GM13977 (cell line): Measurements from ENCODE around the gene DHX58.

Experiments
- DNase-seq: peaks from one replicate; pipeline ENCODE4 v3.0.0; 2012; ENCODE audit warnings: low spot score
- in situ Hi-C: fragments of 300-500 bp; cut with MboI; formaldehyde crosslinking; loops from one replicate; pipeline ENCODE4 v1.12.0; 2022; ENCODE audit warnings: low sequenced_read_pairs, low pct_unique_long_range_greater_than_20kb, mixed read lengths, inconsistent platforms; ENCODE audit not compliant: unreplicated experiment
- TF ChIP-seq, protein P1 (sequence below): IDR thresholded peaks from 2 replicates; pipeline ENCODE4 v1.5.1; 2012; ENCODE audit warnings: mild to moderate bottlenecking, control low read depth; ENCODE audit not compliant: insufficient read depth; ENCODE audit errors: extremely low read depth, missing control alignments

Gene DHX58

DNA sequence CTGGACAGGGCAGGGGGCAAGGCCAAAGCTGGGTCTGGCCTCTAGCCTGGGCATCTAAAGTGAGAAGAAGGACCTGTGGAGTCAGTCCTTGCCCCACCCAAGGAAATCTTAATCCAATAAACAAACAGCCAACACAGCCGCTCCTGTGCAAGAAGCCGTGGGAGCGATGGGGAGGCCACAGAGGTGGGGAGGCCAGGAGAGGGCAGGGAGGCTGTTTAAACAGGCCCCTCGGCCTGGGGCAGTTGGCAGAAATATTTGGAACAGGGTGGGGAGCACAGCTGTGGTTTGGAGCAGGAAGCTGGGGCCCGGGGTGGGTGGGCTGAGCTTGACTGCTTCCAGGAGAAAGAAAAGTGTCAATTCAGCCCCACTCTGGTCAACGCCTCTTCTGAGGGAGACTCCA is 19.6 kb downstream of the DHX58 start:
- TF ChIP-seq, protein P1, sequence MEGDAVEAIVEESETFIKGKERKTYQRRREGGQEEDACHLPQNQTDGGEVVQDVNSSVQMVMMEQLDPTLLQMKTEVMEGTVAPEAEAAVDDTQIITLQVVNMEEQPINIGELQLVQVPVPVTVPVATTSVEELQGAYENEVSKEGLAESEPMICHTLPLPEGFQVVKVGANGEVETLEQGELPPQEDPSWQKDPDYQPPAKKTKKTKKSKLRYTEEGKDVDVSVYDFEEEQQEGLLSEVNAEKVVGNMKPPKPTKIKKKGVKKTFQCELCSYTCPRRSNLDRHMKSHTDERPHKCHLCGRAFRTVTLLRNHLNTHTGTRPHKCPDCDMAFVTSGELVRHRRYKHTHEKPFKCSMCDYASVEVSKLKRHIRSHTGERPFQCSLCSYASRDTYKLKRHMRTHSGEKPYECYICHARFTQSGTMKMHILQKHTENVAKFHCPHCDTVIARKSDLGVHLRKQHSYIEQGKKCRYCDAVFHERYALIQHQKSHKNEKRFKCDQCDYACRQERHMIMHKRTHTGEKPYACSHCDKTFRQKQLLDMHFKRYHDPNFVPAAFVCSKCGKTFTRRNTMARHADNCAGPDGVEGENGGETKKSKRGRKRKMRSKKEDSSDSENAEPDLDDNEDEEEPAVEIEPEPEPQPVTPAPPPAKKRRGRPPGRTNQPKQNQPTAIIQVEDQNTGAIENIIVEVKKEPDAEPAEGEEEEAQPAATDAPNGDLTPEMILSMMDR: no peak
- in situ Hi-C loops: no loop called here
- DNase-seq: no peak

GRCh38 chr17:42090964-42091790 is 21.3 kb downstream of the DHX58 start:
- in situ Hi-C loops: no loop called here
- DNase-seq: no peak
- TF ChIP-seq, protein P1: no peak

DNA sequence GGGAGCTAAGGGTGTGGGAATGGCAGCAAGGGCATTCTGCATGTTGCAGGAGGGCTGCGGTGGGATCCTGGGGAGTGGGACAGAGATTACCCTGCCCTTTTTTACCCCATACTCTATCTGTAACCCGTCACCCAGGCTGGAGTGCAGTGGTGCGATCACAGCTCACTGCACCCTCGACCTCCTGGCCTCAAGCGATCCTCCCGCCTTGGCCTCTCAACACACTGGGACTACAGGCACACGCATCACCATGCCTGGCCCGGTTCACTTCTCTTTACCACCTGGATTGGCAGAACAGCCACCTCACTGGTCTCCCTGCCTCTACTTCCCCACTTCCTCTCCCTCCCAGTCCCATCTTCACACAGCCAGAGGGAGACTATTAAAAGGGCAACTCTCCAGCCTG is 23.8 kb downstream of the DHX58 start:
- TF ChIP-seq, protein P1: no peak
- no peak for DNase-seq
- in situ Hi-C loops: no loop called here

- no peak for DNase-seq
- in situ Hi-C loops: no loop called here
- TF ChIP-seq, protein P1: no peak
These were observed 24.5 kb downstream of the DHX58 start for GRCh38 chr17:42087736-42088705.

GRCh38 chr17:42087042-42087701 is 25.3 kb downstream of the DHX58 start:
- in situ Hi-C loops: no loop called here
- TF ChIP-seq, protein P1: no peak
- DNase-seq: no peak

DNA sequence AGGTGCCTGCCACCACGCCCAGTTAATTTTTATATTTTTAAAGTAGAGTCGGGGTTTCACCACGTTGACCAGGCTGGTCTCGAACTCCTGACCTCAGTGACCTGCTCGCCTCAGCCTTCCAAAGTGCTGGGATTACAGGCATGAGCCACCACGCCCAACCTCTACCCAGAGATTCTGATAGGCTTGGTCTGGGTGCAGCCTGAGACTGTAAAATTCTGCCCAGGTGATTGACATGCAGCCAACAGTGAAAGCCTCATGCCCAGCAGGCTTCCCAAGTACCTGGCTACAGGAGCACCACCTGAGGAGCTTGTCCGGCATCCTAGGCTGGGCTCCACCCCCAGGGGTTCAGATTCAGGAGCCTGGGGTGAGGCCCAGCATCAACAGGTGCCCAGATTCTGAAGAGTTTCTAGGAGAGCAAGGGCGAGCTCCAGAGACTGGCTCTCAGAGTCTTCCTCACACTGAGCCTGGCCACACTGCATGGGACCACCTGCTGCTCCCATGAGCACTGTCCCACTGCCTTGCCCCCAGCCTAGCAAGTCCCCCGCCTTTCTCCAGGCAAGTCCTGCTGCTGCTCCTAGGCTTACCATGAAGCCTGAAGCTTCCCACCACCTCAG is 30.9 kb downstream of the DHX58 start:
- in situ Hi-C loops: no loop called here
- DNase-seq: no peak
- TF ChIP-seq, protein P1: no peak
